GM18907 (cell line): ENCODE data around the gene GJC2.

Experiments used
- ATAC-seq: cut with Tn5 transposase; IDR thresholded peaks from one replicate; pipeline ENCODE4 v1.9.1; 2021; ENCODE audit warnings: mild to moderate bottlenecking, moderate library complexity; ENCODE audit not compliant: unreplicated experiment

GJC2 gene

DNA sequence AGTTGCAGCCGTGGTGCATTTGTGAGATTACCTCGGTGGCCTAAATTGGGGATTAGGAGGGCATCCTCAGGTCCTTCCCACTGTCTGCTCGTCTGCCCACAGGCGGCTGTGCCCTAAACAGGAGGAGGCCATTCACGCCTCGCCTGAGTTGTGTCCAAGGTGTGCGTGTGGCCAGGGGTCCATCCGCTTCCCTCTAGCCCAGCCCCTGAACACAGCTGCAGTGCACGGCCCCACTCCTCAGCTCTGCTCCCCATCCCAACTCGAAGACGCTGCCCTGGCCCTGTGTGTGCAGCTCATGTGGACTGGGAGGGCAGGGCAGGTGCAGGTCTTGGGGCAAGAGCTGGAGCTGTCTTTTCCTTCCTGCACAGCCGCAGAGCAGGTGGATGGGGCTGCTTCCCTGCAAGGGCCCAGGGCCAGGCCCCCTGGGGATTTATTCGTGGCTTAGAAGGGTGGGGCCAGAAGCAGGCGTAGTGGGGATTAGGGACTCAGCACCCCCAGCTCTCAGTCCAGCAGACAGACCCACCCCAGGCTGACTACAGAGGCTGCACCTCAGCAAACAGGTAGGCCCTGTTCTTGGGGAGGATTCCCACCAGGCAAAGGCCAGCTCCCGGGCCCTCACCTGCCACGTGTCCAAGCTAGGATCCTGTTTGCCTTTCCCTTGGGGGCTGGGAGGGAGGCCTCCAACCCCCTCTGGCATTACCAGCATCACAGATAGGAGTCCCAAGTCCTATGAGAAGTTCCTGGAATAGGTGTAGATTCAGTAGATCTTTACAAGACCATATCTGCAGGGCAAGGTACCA is 5.3 kb upstream of the GJC2 start:
- no peak for ATAC-seq

DNA sequence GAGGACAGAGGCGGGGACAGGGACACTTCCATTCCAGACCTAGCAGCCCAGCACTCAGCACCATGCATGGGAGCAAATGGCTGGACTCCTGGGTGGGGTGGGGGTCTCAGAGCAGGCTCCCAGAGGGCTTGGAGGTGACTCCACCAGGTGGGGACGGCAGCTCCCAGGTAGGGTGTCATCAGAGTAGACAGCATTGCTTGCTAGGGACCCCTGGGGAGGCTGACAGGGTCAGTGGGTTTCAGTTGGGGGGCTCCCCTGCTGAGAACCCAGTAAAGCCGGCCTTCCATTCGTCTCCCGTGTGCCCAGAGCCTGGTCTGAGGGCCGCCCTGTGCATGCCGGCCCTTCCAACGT is 4.8 kb upstream of the GJC2 start:
- ATAC-seq, result no peak

GRCh38 chr1:228145463-228146416 is 4.0 kb upstream of the GJC2 start:
- ATAC-seq, result no peak

DNA sequence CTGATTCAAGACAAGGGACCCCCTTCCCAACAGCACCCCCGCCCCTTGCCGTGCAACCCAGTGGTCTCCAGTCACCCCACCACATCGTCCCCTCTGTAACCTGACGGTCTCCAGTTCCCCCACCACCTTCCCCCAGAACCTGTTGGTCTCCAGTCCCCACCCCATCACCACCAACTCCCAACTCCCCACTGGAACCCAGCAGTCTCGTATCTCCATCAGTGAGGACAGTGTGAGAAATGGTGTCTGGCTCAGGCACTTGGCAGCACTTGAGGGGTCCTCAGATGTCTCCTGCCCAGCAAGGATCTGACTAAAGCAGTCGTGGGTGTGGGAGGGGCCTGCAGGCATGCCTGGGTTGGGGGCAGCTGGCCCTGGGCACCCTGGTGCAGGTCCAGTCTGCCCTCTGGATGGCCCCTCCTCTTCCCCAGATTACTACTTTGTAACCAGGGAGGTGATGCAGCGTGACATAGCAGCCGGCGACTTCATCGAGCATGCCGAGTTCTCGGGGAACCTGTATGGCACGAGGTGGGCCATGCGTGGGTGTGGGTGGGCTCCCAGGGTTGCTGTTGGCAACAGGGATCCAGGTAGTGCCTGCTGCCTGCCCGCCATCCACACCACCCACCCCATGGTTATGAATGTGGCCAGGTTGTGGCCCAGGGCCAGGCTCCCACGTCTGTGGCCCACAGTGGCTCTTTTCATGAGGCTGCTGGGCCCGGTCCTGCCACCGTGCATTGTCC is 3.1 kb upstream of the GJC2 start:
- ATAC-seq, result no peak

DNA sequence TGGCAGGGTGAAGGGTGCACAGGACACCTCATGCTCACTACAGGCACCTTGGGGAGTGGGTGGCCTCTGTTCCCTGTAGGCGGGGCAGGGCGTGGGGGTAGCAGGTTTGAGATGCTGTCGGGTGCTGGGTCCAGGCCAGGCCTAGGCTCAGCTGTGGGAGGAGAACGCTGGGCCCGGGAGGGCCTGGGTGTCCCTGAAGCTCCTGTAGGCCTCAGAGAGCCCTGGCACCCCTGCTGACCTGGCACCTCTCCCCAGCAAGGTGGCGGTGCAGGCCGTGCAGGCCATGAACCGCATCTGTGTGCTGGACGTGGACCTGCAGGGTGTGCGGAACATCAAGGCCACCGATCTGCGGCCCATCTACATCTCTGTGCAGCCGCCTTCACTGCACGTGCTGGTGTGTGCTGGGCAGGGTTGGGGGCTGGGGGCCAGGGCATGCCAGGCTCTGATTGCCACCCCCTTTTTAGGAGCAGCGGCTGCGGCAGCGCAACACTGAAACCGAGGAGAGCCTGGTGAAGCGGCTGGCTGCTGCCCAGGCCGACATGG is 2.5 kb upstream of the GJC2 start:
- ATAC-seq, result no peak

GRCh38 chr1:228147768-228148167 is 2.0 kb upstream of the GJC2 start:
- no peak for ATAC-seq

GRCh38 chr1:228148196-228148861 is 1.4 kb upstream of the GJC2 start:
- ATAC-seq, result no peak

DNA sequence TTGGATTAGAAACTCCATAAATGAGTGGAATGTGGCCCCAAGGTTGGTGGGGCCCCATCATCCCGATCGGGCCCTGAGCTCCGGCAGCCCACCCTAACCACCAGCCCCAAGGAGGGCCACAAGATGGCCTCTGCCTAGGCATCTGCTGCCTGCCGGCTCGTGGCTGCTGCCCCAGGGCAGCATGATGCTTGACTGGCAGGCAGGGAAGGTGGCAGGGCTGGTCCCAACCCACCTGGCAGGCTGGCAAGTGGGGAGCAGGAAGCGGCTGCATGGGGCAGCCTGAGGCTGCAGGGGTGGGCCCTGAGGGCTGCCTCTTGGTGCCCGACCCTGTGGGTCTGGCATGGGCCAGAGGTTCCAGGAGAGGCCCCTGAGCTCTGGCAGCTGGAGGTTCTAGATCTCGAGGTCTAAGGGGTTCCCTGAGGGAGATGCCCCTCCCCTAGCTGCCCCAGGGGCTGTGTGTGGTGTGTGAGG is 760 bp upstream of the GJC2 start:
- no peak for ATAC-seq

- ATAC-seq, result no peak
Measured at GRCh38 chr1:228150120-228150460, 360 bp downstream of the GJC2 start.

DNA sequence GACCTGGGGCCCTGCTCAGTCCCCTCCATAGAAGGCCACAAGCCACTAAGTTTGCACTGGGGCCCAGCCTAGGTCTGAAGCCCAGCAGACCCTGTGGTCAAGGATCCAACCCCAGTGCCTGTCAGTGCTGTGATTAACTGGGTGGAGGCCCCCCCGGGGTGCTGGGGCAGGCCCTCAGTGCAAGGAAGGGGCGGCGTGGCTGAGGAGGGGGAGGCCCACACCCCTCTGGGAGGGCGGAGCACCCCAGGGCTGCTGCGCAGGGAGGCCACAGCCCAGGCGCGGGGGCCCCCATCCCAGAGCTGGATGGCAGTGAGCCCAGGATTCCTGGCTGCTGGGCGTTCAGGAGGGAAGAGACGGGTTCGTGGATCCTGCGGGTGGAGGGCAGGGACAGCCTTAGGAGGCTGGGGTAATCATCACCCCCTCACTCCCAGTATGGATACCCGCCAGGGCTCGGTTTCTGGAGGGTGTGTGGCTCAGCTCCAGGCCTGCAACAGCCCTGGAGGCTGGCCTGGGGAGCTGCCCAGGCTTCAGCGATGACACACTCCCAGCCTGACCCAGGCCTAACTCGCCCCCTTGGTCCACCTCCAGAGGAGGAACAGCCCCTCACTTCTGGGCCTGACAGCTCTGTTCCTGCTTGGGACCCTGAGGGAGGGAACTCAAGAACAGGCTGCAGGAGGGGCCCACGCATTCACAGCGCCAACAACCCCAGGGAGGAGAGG is 890 bp downstream of the GJC2 start:
- no peak for ATAC-seq

DNA sequence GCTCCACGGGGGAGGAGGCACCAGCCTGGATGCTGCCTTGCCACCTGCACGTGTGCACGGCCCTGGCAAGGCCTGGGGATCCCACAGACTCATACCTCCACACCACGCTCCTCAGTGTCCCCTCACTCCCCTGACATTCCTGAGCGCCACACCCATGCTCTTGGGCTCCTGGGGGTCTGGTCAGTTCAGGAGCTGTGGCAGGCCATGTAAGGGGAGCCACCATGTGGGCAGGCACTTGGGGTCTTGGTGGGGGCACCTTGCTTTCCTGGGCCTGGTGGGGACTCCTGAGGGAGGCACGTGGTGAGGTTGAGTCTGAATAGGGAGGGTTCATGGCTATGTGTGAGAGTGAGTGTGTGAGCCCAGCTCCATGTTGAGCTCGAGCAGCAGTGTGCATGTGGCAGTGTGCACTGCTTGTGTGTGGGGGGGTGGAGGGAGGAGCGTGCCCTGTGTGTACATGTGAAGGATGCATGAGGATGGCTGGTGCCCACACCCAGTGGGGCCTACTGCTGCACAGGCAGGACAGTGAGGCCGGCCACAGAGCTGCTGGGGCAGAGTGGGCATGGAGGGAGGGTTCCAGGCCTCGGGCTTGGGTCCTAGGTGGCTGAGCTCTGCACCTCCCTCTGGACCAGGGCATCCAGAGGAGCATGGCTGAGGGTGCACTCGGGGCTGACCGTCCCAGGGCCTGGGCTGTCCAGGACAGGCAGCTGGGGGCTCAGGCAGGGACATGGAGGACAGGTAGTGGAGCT is 1.6 kb downstream of the GJC2 start:
- no peak for ATAC-seq

- ATAC-seq, result no peak
Measured at GRCh38 chr1:228152097-228152917, 2.6 kb downstream of the GJC2 start.

DNA sequence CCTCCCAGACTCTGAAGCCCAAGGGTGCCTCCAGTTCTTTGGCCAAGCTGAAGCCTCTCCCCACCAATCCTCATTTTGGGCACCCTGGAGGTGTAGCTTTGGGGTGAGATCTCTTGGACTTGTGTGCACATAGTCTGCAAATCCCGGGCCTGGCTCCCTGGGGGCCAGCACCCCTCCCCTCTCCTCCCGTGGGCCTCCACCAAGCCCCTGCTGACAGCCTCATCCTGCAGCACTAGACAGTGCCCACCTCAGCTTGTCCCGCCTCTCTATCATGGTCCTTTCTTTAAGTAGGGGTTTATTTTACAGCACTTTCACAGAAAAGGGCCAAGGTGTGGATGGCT is 3.2 kb downstream of the GJC2 start:
- no peak for ATAC-seq

DNA sequence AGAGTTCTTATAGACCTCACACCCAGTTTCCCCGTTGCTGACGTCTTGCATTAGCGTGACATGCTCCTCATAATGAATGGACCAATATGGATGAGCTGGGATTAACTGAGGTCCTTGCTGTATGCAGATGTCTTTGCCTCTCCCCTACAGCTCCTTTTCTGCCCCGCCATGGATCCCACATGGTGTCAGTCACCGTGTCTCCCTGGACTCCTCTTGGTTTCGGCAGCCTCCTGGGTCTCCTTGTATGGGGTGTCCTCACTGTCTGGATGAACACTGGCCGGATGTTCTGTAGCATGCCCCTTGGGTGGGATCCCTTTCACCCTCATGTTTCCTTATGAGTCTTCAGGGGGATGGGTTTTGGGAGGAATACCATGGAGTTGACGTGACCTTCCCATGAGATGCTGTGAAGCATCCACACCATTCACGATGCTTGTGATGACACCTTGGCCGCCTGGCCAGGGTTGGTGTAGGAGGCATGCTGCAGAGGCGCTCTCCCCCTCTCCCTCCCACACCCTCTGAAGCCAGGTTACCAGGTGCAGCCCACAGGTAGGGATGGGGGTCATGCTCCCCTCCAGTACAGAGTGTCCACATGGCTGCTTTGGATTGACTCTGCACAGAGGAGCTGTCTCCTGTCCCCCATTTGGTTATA is 4.4 kb downstream of the GJC2 start:
- no peak for ATAC-seq

DNA sequence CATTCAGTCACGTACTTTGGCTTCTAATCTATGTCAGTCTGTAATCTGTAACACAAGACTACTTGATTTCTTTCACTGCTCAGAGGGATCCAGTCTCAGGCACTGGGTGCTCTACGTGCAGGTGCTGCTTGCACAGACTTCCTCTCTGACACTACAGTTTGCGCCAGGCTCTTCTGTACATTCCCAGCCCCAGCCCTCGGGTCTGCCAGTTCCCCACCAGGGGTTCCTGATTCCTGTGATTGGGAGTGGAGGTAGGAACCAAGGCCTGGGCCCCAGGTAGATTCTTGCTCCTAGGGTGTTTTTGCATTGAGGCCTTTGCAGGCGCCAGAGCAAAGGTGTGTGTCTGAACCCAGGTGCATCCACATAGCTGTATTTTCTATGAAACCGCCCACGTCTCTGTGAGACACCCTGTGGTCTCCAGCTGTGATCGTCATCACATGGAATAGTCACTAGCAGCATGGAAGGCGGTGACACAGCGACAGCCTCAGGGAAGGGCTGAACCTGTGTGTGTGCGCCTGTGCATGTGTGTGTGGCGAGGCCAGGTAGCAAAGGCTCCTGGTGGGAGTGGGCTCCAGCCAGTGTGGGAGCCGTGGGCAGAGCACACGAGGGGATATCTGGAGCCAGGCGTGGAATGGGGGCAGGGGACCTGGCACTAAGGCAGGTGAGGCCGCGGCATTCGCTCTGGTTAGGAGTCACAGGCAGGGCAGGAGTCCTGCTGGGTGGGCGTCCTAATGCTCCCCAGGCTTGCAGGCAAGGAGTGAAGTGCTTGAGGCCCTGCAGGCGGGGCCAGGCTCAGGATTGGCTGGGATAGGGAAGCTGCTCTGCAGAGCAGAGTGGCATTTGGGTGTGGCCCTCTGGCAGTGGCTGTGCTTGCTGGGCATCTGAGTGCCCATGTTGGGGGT is 5.2 kb downstream of the GJC2 start:
- ATAC-seq, result no peak

- no peak for ATAC-seq
Measured at GRCh38 chr1:228155596-228156514, 6.1 kb downstream of the GJC2 start.
